HepG2 (cell line): ENCODE measurements around the gene TTLL10. TPM values are rescaled to one million over a fixed set of nuclear protein-coding genes. Genes with fewer than 3 reads are reported as not detected.

Source experiments
- ATAC-seq: fragments of 200-7000 bp; cut with Tn5 transposase; 3 replicates; pipeline ENCODE4 v1.9.1; 2020; ENCODE audit warnings: mild to moderate bottlenecking, moderate library complexity
- BruUV-seq: library from RNA; stranded (reverse); fragments of 400-500 nt; replicated peaks from 2 replicates; lab custom pipeline; 2021; lab: Mats Ljungman, UMichigan
- CTCF ChIA-PET: fragments of 300-600 bp; formaldehyde crosslinking; extraction: SDS; loops from one replicate; lab custom pipeline; 2021; ENCODE audit warnings: low total read pairs, inconsistent platforms, low intra/inter-chr PET ratio; lab: Yijun Ruan, JAX
- POLR2A ChIA-PET: fragments of 350-600 bp; sonication (Branson Sonifier 250); formaldehyde crosslinking; loops from one replicate; lab custom pipeline; 2020; ENCODE audit warnings: antibody characterized with exemption, inconsistent platforms; lab: Yijun Ruan, JAX
- DNase-seq: peaks from one replicate; pipeline ENCODE4 v3.0.0-alpha.2; 2015; ENCODE audit warnings: low spot score
- FAIRE-seq: peaks from 3 replicates; lab custom pipeline; 2011; peaks lifted over from hg19 to GRCh38; lab: Jason Lieb, UNC
- H2AFZ ChIP-seq: one replicate; pipeline ENCODE4 v1.6.1; 2011; ENCODE audit warnings: low read length, inconsistent platforms
- H3K27ac ChIP-seq: fragments of 300-600 bp; 3 replicates; pipeline ENCODE4 v1.8.0; 2011; ENCODE audit warnings: mixed run types, mild to moderate bottlenecking, mixed read lengths, low read length, inconsistent platforms; ENCODE audit not compliant: insufficient read depth; ENCODE audit errors: extremely low read length
- H3K27me3 ChIP-seq, 2 experiments: fragments of 200-600 bp in 1 of 2; 2 replicates in 1 of 2; 3 replicates in 1 of 2; pipeline versions ENCODE4 v1.6.0 to v1.8.0; 2011; ENCODE audit warnings: low read length in 2 of 2, mild to moderate bottlenecking in 2 of 2, moderate library complexity in 2 of 2, inconsistent platforms in 1 of 2; ENCODE audit not compliant: insufficient read depth in 2 of 2, control insufficient read depth in 1 of 2
- H3K36me3 ChIP-seq, 2 experiments: fragments of 200-600 bp in 1 of 2; replicated peaks in 1 of 2; 2 replicates in 1 of 2; 3 replicates in 1 of 2; pipeline versions ENCODE4 v1.5.1 to v1.8.0; 2011; ENCODE audit warnings: low read length in 2 of 2, inconsistent platforms in 1 of 2; ENCODE audit not compliant: insufficient read depth in 2 of 2, control insufficient read depth in 1 of 2
- H3K4me1 ChIP-seq: 2 replicates; pipeline ENCODE4 v1.5.1; 2012; ENCODE audit warnings: low read length, inconsistent platforms; ENCODE audit not compliant: insufficient read depth
- H3K4me2 ChIP-seq: 2 replicates; pipeline ENCODE4 v1.6.0; 2011; ENCODE audit warnings: low read depth, low read length, inconsistent platforms
- H3K4me3 ChIP-seq, 3 experiments: fragments of 200-600 bp in 1 of 3; sonication (generic), shearing (Covaris generic) in 1 of 3; replicated peaks in 1 of 3; 2 replicates each; pipeline ENCODE4 v1.5.1; 2011 to 2016; ENCODE audit warnings: low read length in 3 of 3, inconsistent platforms in 2 of 3, low read depth in 2 of 3, mild to moderate bottlenecking in 2 of 3, control low read depth in 1 of 3, mixed read lengths in 1 of 3; ENCODE audit not compliant: insufficient read depth in 1 of 3
- H3K79me2 ChIP-seq: one replicate; pipeline ENCODE4 v1.6.1; 2011; ENCODE audit warnings: low read length, inconsistent platforms; ENCODE audit not compliant: insufficient read depth
- H3K9ac ChIP-seq: 2 replicates; pipeline ENCODE4 v1.6.0; 2011; ENCODE audit warnings: mild to moderate bottlenecking, low read depth, low read length, inconsistent platforms; ENCODE audit not compliant: insufficient read depth
- H3K9me3 ChIP-seq: 2 replicates; pipeline ENCODE4 v1.5.1; 2012; ENCODE audit warnings: mild to moderate bottlenecking, low read length
- H4K20me1 ChIP-seq: 2 replicates; pipeline ENCODE4 v1.6.0; 2011; ENCODE audit warnings: inconsistent platforms, mild to moderate bottlenecking, low read length, moderate library complexity; ENCODE audit not compliant: insufficient read depth
- FOXC1 ChIP-seq: sonication (generic); formaldehyde crosslinking; IDR thresholded peaks from 2 replicates; pipeline ENCODE4 v1.8.0; 2022; ENCODE audit warnings: mild to moderate bottlenecking, missing genetic modification reagents, borderline replicate concordance
- FOXK2 ChIP-seq: fragments of 450-650 bp; IDR thresholded peaks from 2 replicates; pipeline ENCODE4 v1.6.1; 2016
- MEIS1 ChIP-seq: sonication (generic); formaldehyde crosslinking; IDR thresholded peaks from 2 replicates; pipeline ENCODE4 v1.9.0; 2021; ENCODE audit warnings: mild to moderate bottlenecking, missing genetic modification reagents, moderate library complexity, borderline replicate concordance
- REXO4 ChIP-seq: sonication (generic); formaldehyde crosslinking; IDR thresholded peaks from 2 replicates; pipeline ENCODE4 v1.8.0; 2022; ENCODE audit warnings: missing genetic modification reagents, mild to moderate bottlenecking, borderline replicate concordance
- STAT5B ChIP-seq: sonication (generic); formaldehyde crosslinking; IDR thresholded peaks from 2 replicates; pipeline ENCODE4 v1.4.0; 2020; ENCODE audit warnings: missing genetic modification reagents
- ZBTB7A ChIP-seq: sonication (generic); formaldehyde crosslinking; IDR thresholded peaks from 2 replicates; pipeline ENCODE4 v1.8.0; 2022; ENCODE audit warnings: mild to moderate bottlenecking, missing genetic modification reagents
- ZMAT5 ChIP-seq: sonication (generic); formaldehyde crosslinking; IDR thresholded peaks from 2 replicates; pipeline ENCODE4 v1.5.0; 2020; ENCODE audit warnings: mild to moderate bottlenecking, low read depth, missing genetic modification reagents, borderline replicate concordance
- ZNF766 ChIP-seq: sonication (generic); formaldehyde crosslinking; IDR thresholded peaks from 2 replicates; pipeline ENCODE4 v1.5.0; 2020; ENCODE audit warnings: missing genetic modification reagents, borderline replicate concordance
- ZNF788 ChIP-seq: sonication (generic); formaldehyde crosslinking; IDR thresholded peaks from 2 replicates; pipeline ENCODE4 v1.5.0; 2020; ENCODE audit warnings: mild to moderate bottlenecking, missing genetic modification reagents, borderline replicate concordance
- WGBS: methylation state at CpG from one replicate; pipeline ENCODE4 v1.1.6; 2017; ENCODE audit warnings: low lambda C conversion rate; 5-methylcytosine and 5-hydroxymethylcytosine counted together
- in situ Hi-C: cut with HindIII; loops from 2 replicates; pipeline ENCODE4 v1.10.0; 2017; ENCODE audit warnings: low pct_unique_long_range_greater_than_20kb; ENCODE audit not compliant: extremely low pct_ligation_motif_present
- intact Hi-C: fragments of 100-400 bp; cut with micrococcal nuclease; formaldehyde crosslinking; loops from one replicate; pipeline ENCODE4 v1.10.0; 2022; ENCODE audit not compliant: unreplicated experiment
- polyA plus RNA-seq, 8 experiments: library from polyadenylated mRNA; depleted of rRNA in 3 of 8; stranded (reverse) in 7 of 8; unstranded in 1 of 8; fragments of >200 nt; fragmentation: Illumina TruSeq in 4 of 8; extraction: Trizol in 4 of 8; gene quantifications; 2 replicates each; pipeline versions ENCODE4 v1.2.1 to v1.2.3, GENCODE V29; 2011 to 2016; ENCODE audit warnings: low read depth in 4 of 8, missing spikeins in 1 of 8, mixed read lengths in 1 of 8; ENCODE audit not compliant: insufficient read depth in 1 of 8
- total RNA-seq, 5 experiments: library from RNA; depleted of rRNA; stranded (reverse); fragments of >200 nt; fragmentation: Illumina TruSeq; extraction: Trizol; gene quantifications; 2 replicates each; pipeline ENCODE4 v1.2.3, GENCODE V29; 2016; ENCODE audit warnings: low read depth in 1 of 5
- TF ChIP-seq, protein P1 (sequence below): fragments of 450-650 bp; IDR thresholded peaks from 2 replicates; pipeline ENCODE4 v1.6.1; 2017
- TF ChIP-seq, protein P2 (sequence below): sonication (generic); formaldehyde crosslinking; IDR thresholded peaks from 2 replicates; pipeline ENCODE4 v1.5.0; 2020; ENCODE audit warnings: mild to moderate bottlenecking, missing genetic modification reagents, borderline replicate concordance
- TF ChIP-seq, protein P3 (sequence below): sonication (generic); formaldehyde crosslinking; IDR thresholded peaks from 2 replicates; pipeline ENCODE4 v1.8.1; 2023; ENCODE audit warnings: mild to moderate bottlenecking, moderate library complexity, missing genetic modification reagents
- TF ChIP-seq, protein P4 (sequence below): sonication (generic); formaldehyde crosslinking; IDR thresholded peaks from 2 replicates; pipeline ENCODE4 v1.5.1; 2020; ENCODE audit warnings: mild to moderate bottlenecking, missing genetic modification reagents

Gene TTLL10
- total and polyA plus RNA-seq, 2 of the 13 experiments (the other 11 are each of a cell fraction or from before 2014, with no cell fraction given), result not detected

- Histone ChIP-seq H3K27me3 (no peaks in the 10 kb centered on the region), H4K20me1 (no peaks in the 10 kb centered on the region; the same call in 1 of the 2 replicates), H3K9ac (no peak overlapping the region), H3K79me2 (no peaks in the 10 kb centered on the region), H3K4me2 (no peak overlapping the region), H3K27ac (no peak overlapping the region), H3K4me3 (no peak overlapping the region), H3K36me3 (no peaks in the 10 kb centered on the region; a peak in 1 of 5 replicates), H3K4me1 (peaks cover 39% of the 10 kb centered on the region), H2AFZ (no peak overlapping the region), H3K9me3 (no peaks in the 10 kb centered on the region)
- in situ Hi-C loops, result no loop called here
- no TSS peak for BruUV-seq
- ChIA-PET CTCF (no interaction called here), POLR2A (interaction anchor here (3.4 kb wide), 1 partner anchor 10 kb away, joined by 14 read pairs; no protein-coding TSS in a partner anchor)
- no peak for FAIRE-seq
- no peak for DNase-seq
- no peak for ATAC-seq
- 92% methylated on average over 10 of the region's 10 CpGs for WGBS
- intact Hi-C loops, result no loop called here
- TF ChIP-seq FOXK2 (no peak), STAT5B (CRISPR knock-in tag) (no peak), MEIS1 (CRISPR knock-in tag) (no peak), ZBTB7A (CRISPR knock-in tag) (no peak), FOXC1 (no peak), REXO4 (CRISPR knock-in tag) (no peak), ZNF766 (CRISPR knock-in tag) (no peak), ZMAT5 (CRISPR knock-in tag) (no peak), ZNF788 (CRISPR knock-in tag) (no peak)
- TF ChIP-seq, protein P1, sequence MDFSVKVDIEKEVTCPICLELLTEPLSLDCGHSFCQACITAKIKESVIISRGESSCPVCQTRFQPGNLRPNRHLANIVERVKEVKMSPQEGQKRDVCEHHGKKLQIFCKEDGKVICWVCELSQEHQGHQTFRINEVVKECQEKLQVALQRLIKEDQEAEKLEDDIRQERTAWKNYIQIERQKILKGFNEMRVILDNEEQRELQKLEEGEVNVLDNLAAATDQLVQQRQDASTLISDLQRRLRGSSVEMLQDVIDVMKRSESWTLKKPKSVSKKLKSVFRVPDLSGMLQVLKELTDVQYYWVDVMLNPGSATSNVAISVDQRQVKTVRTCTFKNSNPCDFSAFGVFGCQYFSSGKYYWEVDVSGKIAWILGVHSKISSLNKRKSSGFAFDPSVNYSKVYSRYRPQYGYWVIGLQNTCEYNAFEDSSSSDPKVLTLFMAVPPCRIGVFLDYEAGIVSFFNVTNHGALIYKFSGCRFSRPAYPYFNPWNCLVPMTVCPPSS, result no peak
- TF ChIP-seq, protein P2, sequence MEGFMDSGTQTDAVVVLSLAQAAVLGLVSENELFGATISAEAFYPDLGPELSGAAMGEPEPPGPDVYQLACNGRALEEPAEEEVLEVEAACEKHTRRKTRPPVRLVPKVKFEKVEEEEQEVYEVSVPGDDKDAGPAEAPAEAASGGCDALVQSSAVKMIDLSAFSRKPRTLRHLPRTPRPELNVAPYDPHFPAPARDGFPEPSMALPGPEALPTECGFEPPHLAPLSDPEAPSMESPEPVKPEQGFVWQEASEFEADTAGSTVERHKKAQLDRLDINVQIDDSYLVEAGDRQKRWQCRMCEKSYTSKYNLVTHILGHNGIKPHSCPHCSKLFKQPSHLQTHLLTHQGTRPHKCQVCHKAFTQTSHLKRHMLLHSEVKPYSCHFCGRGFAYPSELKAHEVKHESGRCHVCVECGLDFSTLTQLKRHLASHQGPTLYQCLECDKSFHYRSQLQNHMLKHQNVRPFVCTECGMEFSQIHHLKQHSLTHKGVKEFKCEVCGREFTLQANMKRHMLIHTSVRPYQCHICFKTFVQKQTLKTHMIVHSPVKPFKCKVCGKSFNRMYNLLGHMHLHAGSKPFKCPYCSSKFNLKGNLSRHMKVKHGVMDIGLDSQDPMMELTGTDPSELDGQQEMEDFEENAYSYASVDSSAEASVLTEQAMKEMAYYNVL (CRISPR knock-in tag), result no peak
- TF ChIP-seq, protein P3, sequence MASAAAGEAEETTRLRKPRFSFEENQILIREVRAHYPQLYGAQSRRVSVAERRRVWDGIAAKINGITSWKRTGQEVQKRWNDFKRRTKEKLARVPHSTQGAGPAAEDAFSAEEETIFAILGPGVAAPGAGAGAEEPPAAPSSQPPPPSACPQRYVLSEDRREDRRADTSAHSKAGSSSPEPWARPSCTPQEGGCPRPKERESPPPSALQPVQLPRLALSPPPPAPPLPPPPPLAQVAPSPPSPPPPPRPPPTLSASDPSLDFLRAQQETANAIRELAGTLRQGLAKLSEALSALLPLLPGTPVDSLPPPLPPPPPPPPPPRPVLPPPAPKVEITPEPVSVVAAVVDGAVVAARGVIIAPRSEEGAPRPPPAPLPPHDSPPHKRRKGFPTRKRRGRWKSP (CRISPR knock-in tag), result no peak
- TF ChIP-seq, protein P4, sequence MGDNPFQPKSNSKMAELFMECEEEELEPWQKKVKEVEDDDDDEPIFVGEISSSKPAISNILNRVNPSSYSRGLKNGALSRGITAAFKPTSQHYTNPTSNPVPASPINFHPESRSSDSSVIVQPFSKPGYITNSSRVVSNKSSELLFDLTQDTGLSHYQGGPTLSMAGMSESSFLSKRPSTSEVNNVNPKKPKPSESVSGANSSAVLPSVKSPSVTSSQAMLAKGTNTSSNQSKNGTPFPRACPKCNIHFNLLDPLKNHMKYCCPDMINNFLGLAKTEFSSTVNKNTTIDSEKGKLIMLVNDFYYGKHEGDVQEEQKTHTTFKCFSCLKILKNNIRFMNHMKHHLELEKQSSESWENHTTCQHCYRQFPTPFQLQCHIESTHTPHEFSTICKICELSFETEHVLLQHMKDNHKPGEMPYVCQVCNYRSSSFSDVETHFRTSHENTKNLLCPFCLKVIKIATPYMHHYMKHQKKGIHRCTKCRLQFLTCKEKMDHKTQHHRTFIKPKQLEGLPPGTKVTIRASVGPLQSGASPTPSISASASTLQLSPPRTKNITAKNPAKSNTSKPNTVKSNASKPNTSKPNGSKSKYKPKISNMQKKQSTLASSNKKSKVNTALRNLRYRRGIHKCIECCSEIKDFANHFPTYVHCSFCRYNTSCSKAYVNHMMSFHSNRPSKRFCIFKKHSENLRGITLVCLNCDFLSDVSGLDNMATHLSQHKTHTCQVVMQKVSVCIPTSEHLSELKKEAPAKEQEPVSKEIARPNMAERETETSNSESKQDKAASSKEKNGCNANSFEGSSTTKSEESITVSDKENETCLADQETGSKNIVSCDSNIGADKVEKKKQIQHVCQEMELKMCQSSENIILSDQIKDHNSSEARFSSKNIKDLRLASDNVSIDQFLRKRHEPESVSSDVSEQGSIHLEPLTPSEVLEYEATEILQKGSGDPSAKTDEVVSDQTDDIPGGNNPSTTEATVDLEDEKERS (CRISPR knock-in tag), result no peak
Observed at GRCh38 chr1:1155258-1155657, 18.4 kb upstream of the TTLL10 start.
